H1 (cell line): Measurements from ENCODE around the gene MYLK4. TPM values are rescaled to one million over a fixed set of nuclear protein-coding genes. Genes with fewer than 3 reads are reported as not detected.

Source experiments
- BRCA1 ChIP-seq: IDR thresholded peaks from 2 replicates; pipeline ENCODE4 v1.6.1; 2012; ENCODE audit warnings: low read depth, low read length, improper control_type of control experiment
- CHD7 ChIP-seq: fragments of 300-600 bp; sonication (generic); IDR thresholded peaks from 2 replicates; pipeline ENCODE4 v1.7.1; 2012; ENCODE audit warnings: low read length, moderate library complexity, mild to moderate bottlenecking, inconsistent platforms; ENCODE audit not compliant: insufficient replicate concordance
- EP300 ChIP-seq, 2 experiments: IDR thresholded peaks; 1 replicate in 1 of 2; 2 replicates in 1 of 2; pipeline ENCODE4 v1.6.1; 2011 to 2012; ENCODE audit warnings: low read depth in 2 of 2, low read length in 2 of 2, mild to moderate bottlenecking in 2 of 2, borderline replicate concordance in 1 of 2, inconsistent platforms in 1 of 2, moderate library complexity in 1 of 2
- GTF2F1 ChIP-seq: IDR thresholded peaks from 2 replicates; pipeline ENCODE4 v1.6.1; 2012; ENCODE audit warnings: low read depth, low read length, improper control_type of control experiment, borderline replicate concordance
- KDM1A ChIP-seq: fragments of 200-600, 300-600 bp; sonication (generic); IDR thresholded peaks from 2 replicates; pipeline ENCODE4 v1.7.1; 2016; ENCODE audit warnings: mild to moderate bottlenecking, low read length, borderline replicate concordance
- POU5F1 ChIP-seq: IDR thresholded peaks from 2 replicates; pipeline ENCODE4 v1.6.1; 2011; ENCODE audit warnings: low read depth, mild to moderate bottlenecking, low read length, moderate library complexity
- RFX5 ChIP-seq: IDR thresholded peaks from 2 replicates; pipeline ENCODE4 v1.6.1; 2011; ENCODE audit warnings: low read depth, low read length, improper control_type of control experiment, borderline replicate concordance
- RXRA ChIP-seq: IDR thresholded peaks from 2 replicates; pipeline ENCODE4 v1.6.1; 2011; ENCODE audit warnings: low read depth, mild to moderate bottlenecking, low read length, moderate library complexity; ENCODE audit not compliant: insufficient read depth
- SP4 ChIP-seq: IDR thresholded peaks from 2 replicates; pipeline ENCODE4 v1.6.1; 2012; ENCODE audit warnings: low read length, inconsistent platforms
- TAF1 ChIP-seq: IDR thresholded peaks from 2 replicates; pipeline ENCODE4 v1.6.1; 2011; ENCODE audit warnings: mild to moderate bottlenecking, low read depth, low read length
- USF2 ChIP-seq: IDR thresholded peaks from 2 replicates; pipeline ENCODE4 v1.6.1; 2011; ENCODE audit warnings: low read length, improper control_type of control experiment
- polyA plus RNA-seq, 7 experiments: library from polyadenylated mRNA; depleted of rRNA in 3 of 7; stranded (reverse) in 5 of 7; unstranded in 2 of 7; fragments of >200 nt in 5 of 7; fragments of 200-250 nt in 2 of 7; gene quantifications; 1 replicate in 5 of 7; 2 replicates in 1 of 7; 4 replicates in 1 of 7; pipeline versions ENCODE4 v1.2.1 to v1.2.3, GENCODE V29; 2011 to 2013; ENCODE audit warnings: missing spikeins in 2 of 7, mixed read lengths in 2 of 7
- total RNA-seq: library from RNA; stranded (reverse); fragmentation: NEBNext Ultra II Directional; extraction: Animal tissue kit (Norgen Biotek cat#: 25700); gene quantifications from 2 replicates; pipeline ENCODE4 v1.2.1, GENCODE V29; 2021

Gene MYLK4
- total and polyA plus RNA-seq, 2 of the 8 experiments (the other 6 are each of a cell fraction or from before 2014, with no cell fraction given) = 0.11 to 0.17 TPM

- TF ChIP-seq CHD7 (no peak), RXRA (no peak), POU5F1 (no peak), EP300 (IDR thresholded peaks at IDR 0.05; ENCODE audit: borderline replicate concordance in 1 of 2, low read depth in 2 of 2, low read length in 2 of 2) (no peak), BRCA1 (no peak), GTF2F1 (no peak), RFX5 (no peak), SP4 (no peak), KDM1A (no peak), TAF1 (no peak), USF2 (no peak)
Observed at GRCh38 chr6:2712102-2712501, 38.6 kb downstream of the MYLK4 start (continued).
